GM18873 (cell line): Measurements from ENCODE around the gene LIPC.

Experiments
- ATAC-seq: cut with Tn5 transposase; IDR thresholded peaks from one replicate; pipeline ENCODE4 v1.9.1; 2021; ENCODE audit warnings: mild to moderate bottlenecking, moderate library complexity, moderate number of reproducible peaks; ENCODE audit not compliant: unreplicated experiment, low FRiP score

Gene LIPC

DNA sequence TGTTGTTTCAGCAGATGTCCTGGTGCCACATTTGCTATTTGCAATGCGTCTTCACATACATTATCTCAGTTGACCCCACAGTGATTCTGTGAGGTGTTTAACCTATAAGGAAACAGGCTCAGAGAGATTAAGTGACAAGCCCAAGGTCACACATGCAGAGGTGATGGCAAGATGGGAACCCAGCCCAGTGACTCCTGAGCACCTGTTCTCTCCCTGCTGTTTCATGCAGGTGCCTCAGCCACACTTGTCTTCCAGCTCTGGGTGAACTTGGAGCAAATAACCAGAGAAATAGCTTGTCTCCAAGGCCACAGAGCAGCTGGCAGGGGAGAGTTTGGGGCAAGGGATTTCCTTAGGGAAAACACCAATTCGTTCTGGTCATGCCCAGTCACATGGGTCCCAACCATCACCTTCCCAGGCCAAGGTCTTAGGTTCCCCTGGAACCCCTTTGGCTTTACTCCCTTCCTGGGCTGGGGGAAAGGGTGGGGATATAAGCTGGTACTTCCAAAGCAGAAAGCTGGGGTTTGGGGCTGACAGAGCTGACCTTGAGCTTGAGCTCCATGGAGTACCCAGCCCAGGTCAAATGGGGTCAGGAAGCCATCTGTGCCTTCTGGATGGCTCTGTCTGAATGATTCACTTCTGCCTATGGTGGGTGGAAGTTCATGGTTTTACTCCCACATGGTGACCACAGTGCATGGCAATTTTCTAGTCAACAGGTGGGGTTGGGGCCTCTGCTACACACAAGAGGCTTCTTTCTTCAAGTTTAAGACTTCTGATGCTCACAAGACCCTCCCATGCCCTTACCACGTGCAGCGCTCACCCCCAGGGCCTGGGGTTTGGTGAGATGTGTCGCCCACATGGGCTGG lies 22.4 kb downstream of the LIPC start:
- no peak for ATAC-seq

DNA sequence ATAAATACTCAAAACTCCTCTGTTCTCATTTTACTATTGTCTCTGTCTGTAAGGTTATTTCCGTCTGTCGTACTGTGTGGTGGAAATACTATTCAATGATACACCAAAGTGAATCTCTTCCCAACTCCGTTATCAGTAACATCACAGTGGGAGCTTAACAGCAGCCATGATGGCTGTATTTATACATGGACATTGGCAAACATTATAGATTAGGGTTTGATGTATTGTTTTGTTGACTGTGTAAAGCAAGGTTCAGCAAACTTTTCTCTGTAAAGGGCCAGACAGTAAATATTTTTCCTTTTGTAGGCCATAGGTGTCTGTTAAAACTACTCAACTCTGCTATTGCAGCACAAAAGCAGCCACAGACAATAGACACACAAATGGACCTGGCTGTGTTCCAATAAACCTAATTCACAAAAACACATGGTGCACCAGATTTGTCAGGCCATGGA lies 23.2 kb downstream of the LIPC start:
- ATAC-seq: no peak

DNA sequence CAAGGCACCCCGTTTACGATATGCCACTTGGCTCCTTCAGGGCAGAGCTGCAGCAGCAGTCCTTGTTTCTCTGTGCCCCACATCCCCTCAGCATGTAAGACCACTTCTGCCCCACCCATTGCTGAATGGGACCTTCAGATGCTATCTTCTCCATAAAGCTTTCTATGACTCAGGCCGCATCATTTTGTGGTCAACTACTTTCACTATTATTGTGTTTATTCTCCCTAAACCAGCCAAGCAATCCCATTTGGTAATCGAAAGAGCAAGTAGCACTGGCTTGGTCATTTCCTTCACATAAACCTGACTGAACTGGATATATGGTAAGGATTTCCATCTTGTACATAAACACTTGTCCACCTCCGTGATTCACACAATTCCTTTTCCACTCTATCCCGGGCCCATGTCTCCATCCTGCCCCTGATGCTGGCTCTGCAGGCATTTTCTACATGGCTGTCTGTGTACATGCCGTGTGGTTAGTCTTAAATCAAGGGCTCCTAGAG lies 25.7 kb downstream of the LIPC start:
- ATAC-seq: no peak

DNA sequence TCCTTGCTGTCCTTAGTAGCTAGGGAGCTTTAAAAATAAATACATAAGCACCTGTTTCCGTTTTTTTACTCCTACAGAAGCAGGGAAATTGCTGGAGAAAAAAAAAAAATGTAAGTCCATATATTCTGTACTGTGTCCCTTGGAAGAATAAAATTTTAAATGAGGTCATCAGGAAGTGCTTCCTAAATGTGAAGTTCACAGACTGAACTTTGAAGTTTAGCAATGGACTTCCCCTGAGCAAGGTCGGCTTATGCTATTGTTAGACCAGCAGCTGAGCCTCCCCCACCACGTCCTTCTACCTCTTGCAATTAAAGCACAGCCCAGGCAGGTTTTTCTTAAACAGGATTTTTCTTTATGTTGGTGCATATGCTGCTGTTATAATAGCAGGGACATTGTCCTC lies 26.3 kb downstream of the LIPC start:
- no peak for ATAC-seq

- ATAC-seq: no peak
Measured at GRCh38 chr15:58459045-58459444, 27.3 kb downstream of the LIPC start.

GRCh38 chr15:58459560-58459959 lies 27.8 kb downstream of the LIPC start:
- ATAC-seq: no peak

GRCh38 chr15:58460116-58460790 lies 28.5 kb downstream of the LIPC start:
- no peak for ATAC-seq

DNA sequence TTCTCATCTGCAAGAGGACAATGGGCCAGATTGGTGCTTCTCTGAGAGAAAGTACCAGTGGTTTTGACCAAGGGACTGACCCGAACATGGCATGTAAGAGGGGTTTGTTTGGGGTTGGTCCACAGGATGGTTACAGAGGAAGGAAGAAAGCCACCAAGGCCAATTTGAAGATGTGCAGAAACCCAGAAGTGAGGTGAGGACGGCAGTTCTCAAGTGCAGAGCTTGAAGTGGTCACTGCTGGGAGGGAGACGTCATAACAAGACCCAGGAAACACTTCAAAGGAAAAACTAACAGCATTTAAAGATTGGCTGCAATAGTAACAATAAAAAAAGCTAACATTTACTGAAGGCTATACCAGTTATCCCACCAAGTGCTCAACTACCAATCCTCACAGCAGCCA lies 29.1 kb downstream of the LIPC start:
- ATAC-seq: no peak

DNA sequence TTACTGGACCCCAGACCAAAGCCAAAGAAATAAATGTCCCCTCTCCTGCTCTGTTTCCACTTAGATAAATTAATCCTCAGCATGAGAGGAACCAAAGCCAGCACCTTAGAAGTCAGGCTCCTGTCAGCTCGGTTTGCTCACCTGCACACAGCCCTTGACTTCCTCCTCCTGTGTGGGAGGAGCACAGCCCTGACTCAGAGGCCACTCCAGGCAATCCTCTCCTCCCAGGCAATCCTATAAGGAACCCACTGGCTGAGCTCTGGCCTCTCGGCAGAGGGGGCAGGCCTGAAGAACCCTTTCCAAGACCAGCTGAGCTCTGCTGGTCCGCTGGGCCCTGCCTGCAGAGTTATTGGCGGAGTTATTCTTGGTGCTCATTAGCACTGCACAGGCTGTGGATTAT lies 30.8 kb downstream of the LIPC start:
- no peak for ATAC-seq

- ATAC-seq: no peak
Measured at GRCh38 chr15:58462973-58463663, 31.3 kb downstream of the LIPC start.

DNA sequence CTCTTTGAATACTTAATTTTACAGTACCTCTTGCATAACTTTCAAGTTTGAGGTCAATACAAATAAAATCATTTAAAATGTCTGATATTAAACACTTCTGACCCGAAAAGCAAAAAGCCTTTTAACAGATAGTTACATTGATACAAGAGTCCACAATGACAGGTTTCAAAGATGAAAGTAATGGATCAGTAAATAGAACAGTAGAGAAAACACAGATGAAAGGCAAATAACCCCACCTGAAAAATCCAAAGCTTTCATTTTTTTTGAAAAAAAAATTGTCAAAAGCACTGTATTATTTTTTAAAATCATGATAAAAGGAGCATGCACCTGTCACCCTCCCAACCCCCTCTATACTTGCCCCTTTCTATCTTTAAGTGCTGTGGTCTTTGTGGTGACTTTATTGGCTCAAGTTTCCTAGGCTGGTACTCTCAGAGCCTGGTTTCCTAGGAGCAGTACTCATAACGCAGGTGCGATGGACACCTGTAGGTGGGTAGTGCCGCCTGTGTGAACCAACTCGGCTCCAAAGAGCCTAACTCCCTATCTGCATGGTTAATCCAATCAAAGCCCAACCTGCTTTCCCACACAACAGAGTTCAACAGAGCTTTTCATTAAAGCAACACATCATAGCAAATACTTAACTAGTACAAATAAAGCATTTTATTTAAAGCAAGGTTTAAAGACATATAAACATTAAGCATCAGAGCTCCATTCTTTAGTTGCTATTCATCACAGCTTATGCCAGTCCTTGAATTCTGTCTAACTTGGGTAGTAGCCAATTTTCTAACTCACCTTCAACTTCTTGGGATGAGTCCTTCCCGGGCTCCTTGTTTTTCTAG lies 32.2 kb downstream of the LIPC start:
- no peak for ATAC-seq

DNA sequence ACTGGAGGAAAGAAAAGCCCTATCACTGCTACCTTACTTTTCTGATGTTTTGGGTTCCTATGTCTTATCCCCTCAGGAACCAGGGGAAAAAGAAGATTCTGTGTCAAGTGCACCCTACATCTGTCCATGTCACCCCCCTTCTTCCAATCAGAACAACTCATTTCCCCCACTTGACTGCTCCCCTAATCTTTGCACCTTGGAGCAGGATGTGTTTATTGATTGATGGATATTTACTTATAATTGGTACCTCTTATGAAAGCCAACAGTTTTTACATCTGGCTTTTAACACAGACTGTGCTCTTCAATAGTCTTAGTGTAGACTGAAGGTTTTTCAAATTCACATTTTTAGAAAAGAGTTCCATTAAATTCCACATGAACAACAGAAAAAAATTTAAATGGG lies 33.3 kb downstream of the LIPC start:
- no peak for ATAC-seq

GRCh38 chr15:58465866-58466517 lies 34.2 kb downstream of the LIPC start:
- no peak for ATAC-seq

DNA sequence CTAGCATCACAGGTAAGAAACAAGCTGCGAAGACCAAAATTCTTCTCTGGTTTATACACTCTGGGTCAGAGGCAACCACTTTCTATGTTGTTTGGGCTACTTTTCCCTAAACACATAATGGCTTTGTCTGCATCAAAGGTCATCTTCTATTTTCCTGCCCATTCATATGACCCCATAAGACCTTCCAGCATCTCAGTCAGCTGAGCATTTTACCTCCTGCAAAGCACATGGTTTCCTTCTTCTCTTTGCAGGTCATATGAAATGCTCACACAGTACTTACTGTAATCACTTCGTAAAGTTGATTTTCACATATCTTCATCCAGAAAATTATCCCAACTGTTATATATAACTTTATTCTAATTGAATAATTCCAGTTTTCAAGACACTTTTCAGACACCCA lies 34.8 kb downstream of the LIPC start:
- no peak for ATAC-seq

- no peak for ATAC-seq
Measured at GRCh38 chr15:58467121-58467721, 35.4 kb downstream of the LIPC start.

DNA sequence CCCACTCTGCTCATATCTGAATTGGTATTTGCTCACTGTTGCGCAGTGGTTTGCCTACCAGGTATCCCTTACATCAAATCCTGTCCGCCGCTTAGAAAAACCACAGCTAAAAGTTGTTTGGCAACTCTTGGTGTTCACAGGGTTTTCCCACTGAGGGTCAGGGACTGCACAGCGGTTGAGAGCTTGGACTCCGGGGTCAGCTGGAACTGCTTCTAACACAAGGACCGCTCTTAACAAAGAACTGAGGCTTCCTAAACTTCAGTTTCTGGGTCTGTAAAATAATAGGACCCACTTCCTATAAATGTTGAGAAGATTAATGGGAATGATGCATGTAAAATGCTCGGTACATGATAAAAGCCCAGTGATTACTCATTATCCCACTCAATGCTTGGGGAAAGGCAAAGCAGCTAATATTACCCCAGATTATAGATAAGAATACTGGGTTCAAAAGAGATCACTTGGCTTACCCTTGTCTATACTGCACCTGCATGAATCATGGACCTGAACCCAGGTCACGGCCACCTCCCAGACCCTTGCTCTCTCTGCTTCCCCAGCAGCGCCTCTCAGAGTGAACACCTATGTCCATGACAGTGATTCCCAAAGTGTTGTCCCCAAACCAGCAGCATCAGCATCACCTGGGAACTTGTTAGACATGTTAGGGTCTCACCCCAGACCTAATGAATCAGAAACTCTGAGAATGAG lies 36.1 kb downstream of the LIPC start:
- no peak for ATAC-seq

GRCh38 chr15:58469432-58470353 lies 37.9 kb downstream of the LIPC start:
- no peak for ATAC-seq

GRCh38 chr15:58471348-58471747 lies 39.6 kb downstream of the LIPC start:
- no peak for ATAC-seq
